ENCODE data around the gene RFX8. TPM values are rescaled to one million over a fixed set of nuclear protein-coding genes. Genes with fewer than 3 reads are reported as not detected.

RFX8 gene
- total RNA-seq, 6 donors from 2014 or later: 0.24 to 21.0 (median 0.80) TPM; not detected in 2

DNA sequence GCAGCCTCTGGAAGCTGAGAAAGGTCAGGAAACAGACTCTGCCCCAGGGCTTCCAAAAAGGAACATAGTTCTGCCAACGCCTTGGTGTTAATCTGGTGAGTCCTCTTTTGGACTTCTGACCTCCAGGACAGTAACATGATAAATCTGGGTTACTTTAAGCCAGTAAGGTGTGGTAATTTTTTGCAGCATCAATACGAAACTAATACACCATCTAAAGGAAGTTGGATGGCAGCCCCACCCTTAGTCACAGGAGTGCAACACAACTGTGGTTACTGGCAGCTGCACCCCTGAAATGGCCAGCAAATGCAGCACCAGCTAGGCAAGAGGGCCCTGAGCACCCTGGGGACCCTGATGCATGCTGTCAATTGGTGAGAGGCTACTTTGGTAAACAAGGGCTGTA is 113.4 kb downstream of the RFX8 start:
- H3K27me3 ChIP-seq: no peaks in the 10 kb centered on the region
- 49 to 63% methylated on average over 2 of the region's 2 CpGs for WGBS, 2 donors
- no peaks in the 10 kb centered on the region for H3K4me1 ChIP-seq
- DNase-seq (no peak), ATAC-seq (ENCODE audit: low FRiP score in 2 of 2) (no peak)
- no peaks in the 10 kb centered on the region for H3K36me3 ChIP-seq
- H3K4me3 ChIP-seq: no peak overlapping the region
- no peaks in the 10 kb centered on the region for H3K9me3 ChIP-seq
- TF ChIP-seq POLR2AphosphoS5 (IDR thresholded peaks at IDR 0.05): no peak
- TF ChIP-seq EP300 (IDR thresholded peaks at IDR 0.05): no peak
- no peak for TF ChIP-seq POLR2A (IDR thresholded peaks at IDR 0.05)
- TF ChIP-seq, protein P1, sequence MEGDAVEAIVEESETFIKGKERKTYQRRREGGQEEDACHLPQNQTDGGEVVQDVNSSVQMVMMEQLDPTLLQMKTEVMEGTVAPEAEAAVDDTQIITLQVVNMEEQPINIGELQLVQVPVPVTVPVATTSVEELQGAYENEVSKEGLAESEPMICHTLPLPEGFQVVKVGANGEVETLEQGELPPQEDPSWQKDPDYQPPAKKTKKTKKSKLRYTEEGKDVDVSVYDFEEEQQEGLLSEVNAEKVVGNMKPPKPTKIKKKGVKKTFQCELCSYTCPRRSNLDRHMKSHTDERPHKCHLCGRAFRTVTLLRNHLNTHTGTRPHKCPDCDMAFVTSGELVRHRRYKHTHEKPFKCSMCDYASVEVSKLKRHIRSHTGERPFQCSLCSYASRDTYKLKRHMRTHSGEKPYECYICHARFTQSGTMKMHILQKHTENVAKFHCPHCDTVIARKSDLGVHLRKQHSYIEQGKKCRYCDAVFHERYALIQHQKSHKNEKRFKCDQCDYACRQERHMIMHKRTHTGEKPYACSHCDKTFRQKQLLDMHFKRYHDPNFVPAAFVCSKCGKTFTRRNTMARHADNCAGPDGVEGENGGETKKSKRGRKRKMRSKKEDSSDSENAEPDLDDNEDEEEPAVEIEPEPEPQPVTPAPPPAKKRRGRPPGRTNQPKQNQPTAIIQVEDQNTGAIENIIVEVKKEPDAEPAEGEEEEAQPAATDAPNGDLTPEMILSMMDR (IDR thresholded peaks at IDR 0.05): no peak
- no peak overlapping the region for H3K27ac ChIP-seq

DNA sequence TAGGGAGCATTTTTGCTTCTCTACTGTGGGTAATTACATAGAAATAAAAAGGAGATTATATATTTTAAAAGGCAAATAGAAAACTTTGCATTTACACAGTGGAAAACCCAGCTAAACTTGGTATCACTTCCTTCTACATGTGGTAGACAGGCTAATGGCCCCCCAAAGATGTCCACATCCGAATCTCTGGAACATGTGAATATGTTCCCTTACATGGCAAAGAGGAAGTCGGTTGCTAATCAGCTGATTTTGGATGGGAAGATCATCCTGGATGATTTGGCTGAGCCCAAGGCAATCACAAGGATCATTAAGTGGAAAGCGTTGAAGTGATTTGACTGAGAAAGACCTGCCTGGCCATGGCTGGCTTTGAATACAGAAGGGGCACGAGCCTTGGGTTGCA is 113.8 kb downstream of the RFX8 start:
- Histone ChIP-seq H3K27me3 (no peaks in the 10 kb centered on the region), H3K27ac (no peak overlapping the region), H3K9me3 (no peaks in the 10 kb centered on the region), H3K4me3 (no peak overlapping the region), H3K4me1 (no peaks in the 10 kb centered on the region), H3K36me3 (no peaks in the 10 kb centered on the region)
- peak in 1 of 2 donors; percentile 46 for ATAC-seq (ENCODE audit: low FRiP score in 2 of 2)
- WGBS, 2 donors: 69 to 80% methylated on average over 4 of the region's 4 CpGs
- no peak for DNase-seq
- no peak for TF ChIP-seq POLR2AphosphoS5 (IDR thresholded peaks at IDR 0.05)
- TF ChIP-seq, protein P1 (IDR thresholded peaks at IDR 0.05): no peak
- TF ChIP-seq POLR2A (IDR thresholded peaks at IDR 0.05): no peak
- no peak for TF ChIP-seq EP300 (IDR thresholded peaks at IDR 0.05)

DNA sequence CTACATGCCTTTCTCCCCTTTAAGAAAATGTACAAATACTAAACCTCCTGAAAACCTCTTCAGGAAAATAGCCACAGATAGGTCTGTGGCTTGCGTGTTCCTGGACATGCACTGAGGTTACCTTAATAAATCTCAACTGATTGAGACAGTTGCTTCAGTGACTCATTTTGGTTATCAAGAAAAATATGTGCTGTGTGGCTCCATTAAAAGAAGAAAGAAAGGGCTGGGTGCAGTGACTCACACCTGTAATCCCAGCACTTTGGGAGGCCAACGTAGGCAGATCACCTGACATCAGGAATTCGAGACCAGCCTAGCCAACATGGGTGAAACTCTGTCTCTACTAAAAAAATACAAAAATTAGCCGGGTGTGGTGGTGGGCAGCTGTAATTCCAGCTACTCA is 114.7 kb downstream of the RFX8 start:
- Histone ChIP-seq H3K27ac (no peak overlapping the region), H3K4me1 (no peaks in the 10 kb centered on the region), H3K9me3 (no peaks in the 10 kb centered on the region), H3K36me3 (no peaks in the 10 kb centered on the region), H3K27me3 (no peaks in the 10 kb centered on the region), H3K4me3 (no peak overlapping the region)
- ATAC-seq (ENCODE audit: low FRiP score in 2 of 2) (no peak), DNase-seq (no peak)
- 62 to 93% methylated on average over 3 to 4 of the region's 4 CpGs for WGBS, 2 donors
- TF ChIP-seq, protein P1 (IDR thresholded peaks at IDR 0.05): no peak
- no peak for TF ChIP-seq POLR2AphosphoS5 (IDR thresholded peaks at IDR 0.05)
- no peak for TF ChIP-seq POLR2A (IDR thresholded peaks at IDR 0.05)
- no peak for TF ChIP-seq EP300 (IDR thresholded peaks at IDR 0.05)

DNA sequence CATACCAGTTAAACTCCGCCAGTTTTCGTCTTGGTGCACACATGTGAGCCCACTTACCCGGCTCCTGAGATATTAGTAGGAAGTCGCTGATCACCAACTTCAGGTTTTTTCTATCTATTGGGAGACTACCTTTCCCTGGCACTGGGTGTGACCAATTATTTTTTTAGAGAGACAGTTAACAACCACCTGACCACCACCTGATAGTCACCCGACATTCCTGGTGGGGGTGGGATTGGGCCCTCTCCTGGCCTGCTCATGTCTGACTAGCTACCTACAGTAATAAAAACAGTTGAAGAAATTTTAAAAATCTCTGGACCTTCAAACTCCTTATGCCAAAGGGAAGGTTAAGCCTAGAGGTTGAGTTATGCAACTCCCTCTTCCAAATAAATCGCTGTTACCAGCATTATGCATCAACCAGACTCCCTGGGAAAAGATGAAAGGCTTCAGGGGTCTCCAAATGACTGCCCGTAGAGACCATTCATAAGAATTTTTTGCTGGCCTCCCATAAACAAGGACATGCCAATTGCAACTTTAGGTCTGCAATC is 115.4 kb downstream of the RFX8 start:
- Histone ChIP-seq H3K4me1 (no peaks in the 10 kb centered on the region), H3K36me3 (no peaks in the 10 kb centered on the region), H3K27me3 (no peaks in the 10 kb centered on the region), H3K4me3 (no peak overlapping the region), H3K9me3 (no peaks in the 10 kb centered on the region), H3K27ac (no peak overlapping the region)
- ATAC-seq (ENCODE audit: low FRiP score in 2 of 2) (no peak), DNase-seq (no peak)
- TF ChIP-seq POLR2A (IDR thresholded peaks at IDR 0.05) (no peak), EP300 (IDR thresholded peaks at IDR 0.05) (no peak), POLR2AphosphoS5 (IDR thresholded peaks at IDR 0.05) (no peak)
- TF ChIP-seq, protein P1 (IDR thresholded peaks at IDR 0.05): no peak
- 91 to 97% methylated on average over 7 of the region's 7 CpGs for WGBS, 2 donors

DNA sequence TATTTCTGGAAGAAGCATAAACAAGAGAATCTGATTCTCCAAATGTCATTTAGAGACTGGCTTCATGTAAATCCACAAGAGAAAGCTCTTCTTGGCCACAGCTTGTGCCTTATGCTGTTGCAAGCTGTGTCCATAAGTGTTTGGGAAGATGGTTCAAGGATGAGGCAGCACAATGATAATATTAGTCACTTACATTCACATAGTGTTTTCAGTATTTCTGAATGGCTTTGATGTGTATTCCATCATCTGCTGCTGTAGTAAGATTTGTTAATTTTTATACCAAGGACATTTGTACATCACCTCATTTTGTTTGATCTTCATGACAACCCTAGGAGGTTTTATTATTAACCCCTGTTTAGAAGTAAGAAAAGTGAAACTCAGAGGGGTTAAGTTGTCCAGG is 117.5 kb downstream of the RFX8 start:
- H3K27ac ChIP-seq: no peak overlapping the region
- DNase-seq: no peak
- no peaks in the 10 kb centered on the region for H3K36me3 ChIP-seq
- ATAC-seq (ENCODE audit: low FRiP score in 2 of 2): no peak
- H3K9me3 ChIP-seq: no peaks in the 10 kb centered on the region
- TF ChIP-seq, protein P1 (IDR thresholded peaks at IDR 0.05): no peak
- TF ChIP-seq EP300 (IDR thresholded peaks at IDR 0.05): no peak
- no peak overlapping the region for H3K4me3 ChIP-seq
- no peaks in the 10 kb centered on the region for H3K4me1 ChIP-seq
- H3K27me3 ChIP-seq: no peaks in the 10 kb centered on the region
